Keratinocyte (primary cell): ENCODE data around the gene AP1AR.

Experiments used
- EZH2 ChIP-seq: IDR thresholded peaks from one replicate; pipeline ENCODE4 v1.6.1; 2012; ENCODE audit warnings: inconsistent platforms, mild to moderate bottlenecking, low read length, moderate library complexity
- TF ChIP-seq, protein P1 (sequence below), 3 experiments: IDR thresholded peaks in 1 of 3; conservative IDR thresholded peaks in 1 of 3; optimal IDR thresholded peaks in 1 of 3; 2 replicates in 2 of 3; 3 replicates in 1 of 3; pipeline versions ENCODE3 to v1.5.1; 2011; ENCODE audit warnings: low read length in 3 of 3, mild to moderate bottlenecking in 3 of 3, moderate library complexity in 2 of 3, control low read depth in 1 of 3, inconsistent platforms in 1 of 3; ENCODE audit not compliant: insufficient read depth in 2 of 3; ENCODE audit errors: extremely low read depth in 1 of 3

DNA sequence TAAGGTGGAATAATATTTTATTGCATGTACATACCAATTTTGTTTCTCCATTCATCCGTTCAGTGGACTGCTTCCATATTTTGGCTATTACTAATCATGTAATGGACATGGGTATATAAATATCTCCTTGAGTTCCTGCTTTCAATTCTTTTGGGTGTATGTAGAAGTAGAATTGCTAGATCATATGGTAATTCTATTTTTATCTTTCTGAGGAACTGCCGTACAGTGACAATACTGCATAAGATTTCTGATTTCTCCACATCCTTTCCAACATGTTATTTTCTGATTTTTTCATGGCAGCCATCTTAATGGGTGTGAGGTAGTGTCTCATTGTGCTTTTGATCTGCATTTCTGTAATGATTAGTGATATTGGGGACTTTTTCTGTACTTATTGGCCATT lies 84.8 kb downstream of the AP1AR start:
- TF ChIP-seq, protein P1, sequence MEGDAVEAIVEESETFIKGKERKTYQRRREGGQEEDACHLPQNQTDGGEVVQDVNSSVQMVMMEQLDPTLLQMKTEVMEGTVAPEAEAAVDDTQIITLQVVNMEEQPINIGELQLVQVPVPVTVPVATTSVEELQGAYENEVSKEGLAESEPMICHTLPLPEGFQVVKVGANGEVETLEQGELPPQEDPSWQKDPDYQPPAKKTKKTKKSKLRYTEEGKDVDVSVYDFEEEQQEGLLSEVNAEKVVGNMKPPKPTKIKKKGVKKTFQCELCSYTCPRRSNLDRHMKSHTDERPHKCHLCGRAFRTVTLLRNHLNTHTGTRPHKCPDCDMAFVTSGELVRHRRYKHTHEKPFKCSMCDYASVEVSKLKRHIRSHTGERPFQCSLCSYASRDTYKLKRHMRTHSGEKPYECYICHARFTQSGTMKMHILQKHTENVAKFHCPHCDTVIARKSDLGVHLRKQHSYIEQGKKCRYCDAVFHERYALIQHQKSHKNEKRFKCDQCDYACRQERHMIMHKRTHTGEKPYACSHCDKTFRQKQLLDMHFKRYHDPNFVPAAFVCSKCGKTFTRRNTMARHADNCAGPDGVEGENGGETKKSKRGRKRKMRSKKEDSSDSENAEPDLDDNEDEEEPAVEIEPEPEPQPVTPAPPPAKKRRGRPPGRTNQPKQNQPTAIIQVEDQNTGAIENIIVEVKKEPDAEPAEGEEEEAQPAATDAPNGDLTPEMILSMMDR (optimal IDR thresholded peaks at IDR 0.05 in 1 of 3, IDR thresholded peaks at IDR 0.05 in 1 of 3, conservative IDR thresholded peaks at IDR 0.05 in 1 of 3; ENCODE audit: extremely low read depth in 1 of 3, insufficient read depth in 2 of 3, low read length in 3 of 3) = no peak
- TF ChIP-seq EZH2 = no peak
